HepG2 (cell line): Measurements from ENCODE around the gene FLRT2. TPM values are rescaled to one million over a fixed set of nuclear protein-coding genes. Genes with fewer than 3 reads are reported as not detected.

Experiments used
- CC2D1A ChIP-seq: sonication (generic); formaldehyde crosslinking; IDR thresholded peaks from 2 replicates; pipeline ENCODE4 v1.8.1; 2023; ENCODE audit warnings: mild to moderate bottlenecking, missing genetic modification reagents
- CEBPB ChIP-seq: IDR thresholded peaks from 2 replicates; pipeline ENCODE4 v1.6.1; 2011; ENCODE audit warnings: low read depth, low read length, improper control_type of control experiment, borderline replicate concordance
- HOXA5 ChIP-seq: sonication (generic); formaldehyde crosslinking; IDR thresholded peaks from 2 replicates; pipeline ENCODE4 v1.4.0; 2020; ENCODE audit warnings: missing genetic modification reagents
- NCOA2 ChIP-seq: sonication (generic); formaldehyde crosslinking; IDR thresholded peaks from 2 replicates; pipeline ENCODE4 v1.8.0; 2022; ENCODE audit warnings: inconsistent platforms
- NR2F6 ChIP-seq, 2 experiments: IDR thresholded peaks; 2 replicates each; pipeline ENCODE4 v1.6.1; 2016; ENCODE audit warnings: antibody characterized with exemption in 1 of 2, mild to moderate bottlenecking in 1 of 2
- SALL1 ChIP-seq: sonication (generic); formaldehyde crosslinking; IDR thresholded peaks from 2 replicates; pipeline ENCODE4 v1.8.0; 2022; ENCODE audit warnings: mild to moderate bottlenecking, missing genetic modification reagents
- SOX13 ChIP-seq, 3 experiments: fragments of 450-650 bp in 1 of 3; sonication (generic) in 1 of 3; formaldehyde crosslinking in 1 of 3; IDR thresholded peaks in 2 of 3; conservative IDR thresholded peaks in 1 of 3; 2 replicates each; pipeline versions ENCODE4 v1.5.0 to v1.6.1; 2016 to 2020; ENCODE audit warnings: antibody characterized with exemption in 1 of 3, mild to moderate bottlenecking in 1 of 3, missing compliant biosample characterization in 1 of 3, missing genetic modification reagents in 1 of 3, moderate library complexity in 1 of 3
- ZBTB7B ChIP-seq: sonication (generic); formaldehyde crosslinking; IDR thresholded peaks from 2 replicates; pipeline ENCODE4 v1.4.0; 2020; ENCODE audit warnings: missing genetic modification reagents
- polyA plus RNA-seq, 8 experiments: library from polyadenylated mRNA; depleted of rRNA in 3 of 8; stranded (reverse) in 7 of 8; unstranded in 1 of 8; fragments of >200 nt; fragmentation: Illumina TruSeq in 4 of 8; extraction: Trizol in 4 of 8; gene quantifications; 2 replicates each; pipeline versions ENCODE4 v1.2.1 to v1.2.3, GENCODE V29; 2011 to 2016; ENCODE audit warnings: low read depth in 4 of 8, missing spikeins in 1 of 8, mixed read lengths in 1 of 8; ENCODE audit not compliant: insufficient read depth in 1 of 8
- total RNA-seq, 5 experiments: library from RNA; depleted of rRNA; stranded (reverse); fragments of >200 nt; fragmentation: Illumina TruSeq; extraction: Trizol; gene quantifications; 2 replicates each; pipeline ENCODE4 v1.2.3, GENCODE V29; 2016; ENCODE audit warnings: low read depth in 1 of 5
- TF ChIP-seq, protein P1 (sequence below): sonication (generic); formaldehyde crosslinking; IDR thresholded peaks from 2 replicates; pipeline ENCODE4 v1.4.0; 2020; ENCODE audit warnings: missing genetic modification reagents
- TF ChIP-seq, protein P2 (sequence below): sonication (generic); formaldehyde crosslinking; IDR thresholded peaks from 2 replicates; pipeline ENCODE4 v1.4.0; 2020; ENCODE audit warnings: missing genetic modification reagents
- TF ChIP-seq, protein P3 (sequence below): sonication (generic); formaldehyde crosslinking; IDR thresholded peaks from 2 replicates; pipeline ENCODE4 v1.4.0; 2020; ENCODE audit warnings: mild to moderate bottlenecking, missing genetic modification reagents, borderline replicate concordance
- TF ChIP-seq, protein P4 (sequence below): IDR thresholded peaks from 2 replicates; pipeline ENCODE4 v1.6.1; 2012; ENCODE audit warnings: low read depth, low read length, improper control_type of control experiment
- TF ChIP-seq, protein P5 (sequence below): sonication (generic); formaldehyde crosslinking; IDR thresholded peaks from 2 replicates; pipeline ENCODE4 v1.5.1; 2020; ENCODE audit warnings: mild to moderate bottlenecking, missing genetic modification reagents

Gene FLRT2
- total and polyA plus RNA-seq, 2 of the 13 experiments (the other 11 are each of a cell fraction or from before 2014, with no cell fraction given) = not detected

DNA sequence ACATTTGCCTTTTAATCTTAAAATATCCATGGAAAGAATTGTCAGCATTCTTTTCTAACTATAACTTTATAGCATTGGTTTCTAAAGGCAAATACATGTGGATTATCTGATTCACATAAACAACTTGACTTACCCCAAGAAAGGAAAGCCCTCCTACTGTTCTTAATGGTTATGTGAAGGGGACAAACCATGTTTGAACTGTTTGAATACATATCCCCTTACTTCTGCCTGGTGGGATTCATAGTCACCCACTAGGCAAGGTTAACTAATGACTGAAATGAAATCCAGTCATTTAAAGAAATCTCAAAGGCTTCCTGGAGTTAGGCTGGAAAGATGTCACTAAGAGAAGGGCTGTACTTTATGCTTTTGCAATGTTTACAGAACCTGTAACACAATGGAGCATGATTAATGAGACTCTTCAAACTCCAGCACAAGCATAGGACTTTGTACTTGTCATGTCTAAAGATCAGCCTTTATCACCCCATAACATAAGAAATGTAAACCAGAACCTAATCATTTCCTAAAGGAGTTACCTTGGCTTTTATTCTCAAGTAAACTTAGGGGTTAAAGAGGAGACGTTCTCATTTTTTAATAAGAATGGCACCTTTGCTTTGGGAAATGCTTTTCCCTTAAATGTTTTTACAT lies 10.2 kb upstream of the FLRT2 start (continued):
- TF ChIP-seq, protein P1, sequence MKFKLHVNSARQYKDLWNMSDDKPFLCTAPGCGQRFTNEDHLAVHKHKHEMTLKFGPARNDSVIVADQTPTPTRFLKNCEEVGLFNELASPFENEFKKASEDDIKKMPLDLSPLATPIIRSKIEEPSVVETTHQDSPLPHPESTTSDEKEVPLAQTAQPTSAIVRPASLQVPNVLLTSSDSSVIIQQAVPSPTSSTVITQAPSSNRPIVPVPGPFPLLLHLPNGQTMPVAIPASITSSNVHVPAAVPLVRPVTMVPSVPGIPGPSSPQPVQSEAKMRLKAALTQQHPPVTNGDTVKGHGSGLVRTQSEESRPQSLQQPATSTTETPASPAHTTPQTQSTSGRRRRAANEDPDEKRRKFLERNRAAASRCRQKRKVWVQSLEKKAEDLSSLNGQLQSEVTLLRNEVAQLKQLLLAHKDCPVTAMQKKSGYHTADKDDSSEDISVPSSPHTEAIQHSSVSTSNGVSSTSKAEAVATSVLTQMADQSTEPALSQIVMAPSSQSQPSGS (CRISPR knock-in tag) = 0 out of 2 replicates have a peak, but pooled peaks have one; percentile 45
- TF ChIP-seq CEBPB (peak; percentile 73; the same call in 1 of the 2 replicates), CC2D1A (no peak), NCOA2 (CRISPR knock-in tag) (peak; percentile 90), ZBTB7B (0 out of 2 replicates have a peak, but pooled peaks have one; percentile 34), SALL1 (peak; percentile 67; the same call in 1 of the 2 replicates), NR2F6 (IDR thresholded peaks at IDR 0.05) (peak; percentile 54; the same call in 1 of the 2 replicates), NR2F6 (CRISPR knock-in tag; IDR thresholded peaks at IDR 0.05) (peak; percentile 74), SOX13 (IDR thresholded peaks at IDR 0.05) (peak; percentile 62; the same call in 1 of the 2 replicates), SOX13 (CRISPR knock-in tag; conservative IDR thresholded peaks at IDR 0.05 in 1 of 2, IDR thresholded peaks at IDR 0.05 in 1 of 2) (peak in 1 of 2 experiments; percentile 99; a peak in 2 of 4 replicates), HOXA5 (CRISPR knock-in tag) (peak; percentile 100)
- TF ChIP-seq, protein P2, sequence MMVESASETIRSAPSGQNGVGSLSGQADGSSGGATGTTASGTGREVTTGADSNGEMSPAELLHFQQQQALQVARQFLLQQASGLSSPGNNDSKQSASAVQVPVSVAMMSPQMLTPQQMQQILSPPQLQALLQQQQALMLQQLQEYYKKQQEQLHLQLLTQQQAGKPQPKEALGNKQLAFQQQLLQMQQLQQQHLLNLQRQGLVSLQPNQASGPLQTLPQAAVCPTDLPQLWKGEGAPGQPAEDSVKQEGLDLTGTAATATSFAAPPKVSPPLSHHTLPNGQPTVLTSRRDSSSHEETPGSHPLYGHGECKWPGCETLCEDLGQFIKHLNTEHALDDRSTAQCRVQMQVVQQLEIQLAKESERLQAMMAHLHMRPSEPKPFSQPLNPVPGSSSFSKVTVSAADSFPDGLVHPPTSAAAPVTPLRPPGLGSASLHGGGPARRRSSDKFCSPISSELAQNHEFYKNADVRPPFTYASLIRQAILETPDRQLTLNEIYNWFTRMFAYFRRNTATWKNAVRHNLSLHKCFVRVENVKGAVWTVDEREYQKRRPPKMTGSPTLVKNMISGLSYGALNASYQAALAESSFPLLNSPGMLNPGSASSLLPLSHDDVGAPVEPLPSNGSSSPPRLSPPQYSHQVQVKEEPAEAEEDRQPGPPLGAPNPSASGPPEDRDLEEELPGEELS (CRISPR knock-in tag) = peak; percentile 84
- TF ChIP-seq, protein P3, sequence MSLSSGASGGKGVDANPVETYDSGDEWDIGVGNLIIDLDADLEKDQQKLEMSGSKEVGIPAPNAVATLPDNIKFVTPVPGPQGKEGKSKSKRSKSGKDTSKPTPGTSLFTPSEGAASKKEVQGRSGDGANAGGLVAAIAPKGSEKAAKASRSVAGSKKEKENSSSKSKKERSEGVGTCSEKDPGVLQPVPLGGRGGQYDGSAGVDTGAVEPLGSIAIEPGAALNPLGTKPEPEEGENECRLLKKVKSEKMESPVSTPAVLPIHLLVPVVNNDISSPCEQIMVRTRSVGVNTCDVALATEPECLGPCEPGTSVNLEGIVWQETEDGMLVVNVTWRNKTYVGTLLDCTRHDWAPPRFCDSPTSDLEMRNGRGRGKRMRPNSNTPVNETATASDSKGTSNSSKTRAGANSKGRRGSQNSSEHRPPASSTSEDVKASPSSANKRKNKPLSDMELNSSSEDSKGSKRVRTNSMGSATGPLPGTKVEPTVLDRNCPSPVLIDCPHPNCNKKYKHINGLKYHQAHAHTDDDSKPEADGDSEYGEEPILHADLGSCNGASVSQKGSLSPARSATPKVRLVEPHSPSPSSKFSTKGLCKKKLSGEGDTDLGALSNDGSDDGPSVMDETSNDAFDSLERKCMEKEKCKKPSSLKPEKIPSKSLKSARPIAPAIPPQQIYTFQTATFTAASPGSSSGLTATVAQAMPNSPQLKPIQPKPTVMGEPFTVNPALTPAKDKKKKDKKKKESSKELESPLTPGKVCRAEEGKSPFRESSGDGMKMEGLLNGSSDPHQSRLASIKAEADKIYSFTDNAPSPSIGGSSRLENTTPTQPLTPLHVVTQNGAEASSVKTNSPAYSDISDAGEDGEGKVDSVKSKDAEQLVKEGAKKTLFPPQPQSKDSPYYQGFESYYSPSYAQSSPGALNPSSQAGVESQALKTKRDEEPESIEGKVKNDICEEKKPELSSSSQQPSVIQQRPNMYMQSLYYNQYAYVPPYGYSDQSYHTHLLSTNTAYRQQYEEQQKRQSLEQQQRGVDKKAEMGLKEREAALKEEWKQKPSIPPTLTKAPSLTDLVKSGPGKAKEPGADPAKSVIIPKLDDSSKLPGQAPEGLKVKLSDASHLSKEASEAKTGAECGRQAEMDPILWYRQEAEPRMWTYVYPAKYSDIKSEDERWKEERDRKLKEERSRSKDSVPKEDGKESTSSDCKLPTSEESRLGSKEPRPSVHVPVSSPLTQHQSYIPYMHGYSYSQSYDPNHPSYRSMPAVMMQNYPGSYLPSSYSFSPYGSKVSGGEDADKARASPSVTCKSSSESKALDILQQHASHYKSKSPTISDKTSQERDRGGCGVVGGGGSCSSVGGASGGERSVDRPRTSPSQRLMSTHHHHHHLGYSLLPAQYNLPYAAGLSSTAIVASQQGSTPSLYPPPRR (CRISPR knock-in tag) = peak; percentile 75; the same call in 1 of the 2 replicates
- TF ChIP-seq, protein P4, sequence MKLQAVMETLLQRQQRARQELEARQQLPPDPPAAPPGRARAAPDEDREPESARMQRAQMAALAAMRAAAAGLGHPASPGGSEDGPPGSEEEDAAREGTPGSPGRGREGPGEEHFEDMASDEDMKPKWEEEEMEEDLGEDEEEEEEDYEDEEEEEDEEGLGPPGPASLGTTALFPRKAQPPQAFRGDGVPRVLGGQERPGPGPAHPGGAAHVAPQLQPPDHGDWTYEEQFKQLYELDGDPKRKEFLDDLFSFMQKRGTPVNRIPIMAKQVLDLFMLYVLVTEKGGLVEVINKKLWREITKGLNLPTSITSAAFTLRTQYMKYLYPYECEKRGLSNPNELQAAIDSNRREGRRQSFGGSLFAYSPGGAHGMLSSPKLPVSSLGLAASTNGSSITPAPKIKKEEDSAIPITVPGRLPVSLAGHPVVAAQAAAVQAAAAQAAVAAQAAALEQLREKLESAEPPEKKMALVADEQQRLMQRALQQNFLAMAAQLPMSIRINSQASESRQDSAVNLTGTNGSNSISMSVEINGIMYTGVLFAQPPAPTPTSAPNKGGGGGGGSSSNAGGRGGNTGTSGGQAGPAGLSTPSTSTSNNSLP = peak; percentile 96
- TF ChIP-seq, protein P5, sequence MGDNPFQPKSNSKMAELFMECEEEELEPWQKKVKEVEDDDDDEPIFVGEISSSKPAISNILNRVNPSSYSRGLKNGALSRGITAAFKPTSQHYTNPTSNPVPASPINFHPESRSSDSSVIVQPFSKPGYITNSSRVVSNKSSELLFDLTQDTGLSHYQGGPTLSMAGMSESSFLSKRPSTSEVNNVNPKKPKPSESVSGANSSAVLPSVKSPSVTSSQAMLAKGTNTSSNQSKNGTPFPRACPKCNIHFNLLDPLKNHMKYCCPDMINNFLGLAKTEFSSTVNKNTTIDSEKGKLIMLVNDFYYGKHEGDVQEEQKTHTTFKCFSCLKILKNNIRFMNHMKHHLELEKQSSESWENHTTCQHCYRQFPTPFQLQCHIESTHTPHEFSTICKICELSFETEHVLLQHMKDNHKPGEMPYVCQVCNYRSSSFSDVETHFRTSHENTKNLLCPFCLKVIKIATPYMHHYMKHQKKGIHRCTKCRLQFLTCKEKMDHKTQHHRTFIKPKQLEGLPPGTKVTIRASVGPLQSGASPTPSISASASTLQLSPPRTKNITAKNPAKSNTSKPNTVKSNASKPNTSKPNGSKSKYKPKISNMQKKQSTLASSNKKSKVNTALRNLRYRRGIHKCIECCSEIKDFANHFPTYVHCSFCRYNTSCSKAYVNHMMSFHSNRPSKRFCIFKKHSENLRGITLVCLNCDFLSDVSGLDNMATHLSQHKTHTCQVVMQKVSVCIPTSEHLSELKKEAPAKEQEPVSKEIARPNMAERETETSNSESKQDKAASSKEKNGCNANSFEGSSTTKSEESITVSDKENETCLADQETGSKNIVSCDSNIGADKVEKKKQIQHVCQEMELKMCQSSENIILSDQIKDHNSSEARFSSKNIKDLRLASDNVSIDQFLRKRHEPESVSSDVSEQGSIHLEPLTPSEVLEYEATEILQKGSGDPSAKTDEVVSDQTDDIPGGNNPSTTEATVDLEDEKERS (CRISPR knock-in tag) = 0 out of 2 replicates have a peak, but pooled peaks have one; percentile 38
